CD4-positive, alpha-beta T cell treated with Interleukin-4 for 4 hours (primary cell): Measurements from ENCODE around the gene CPLX1.
"Not testable (repeated sequence)": the region's sequence is repeated elsewhere in the genome, so short reads cannot be mapped to it uniquely, and the experiment has no call there.

Experiments
- DNase-seq: peaks from one replicate; pipeline ENCODE4 v3.0.0-alpha.2; 2020

Gene CPLX1

GRCh38 chr4:772776-773175, 53.2 kb downstream of the CPLX1 start:
- no peak for DNase-seq

GRCh38 chr4:772118-772517, 53.8 kb downstream of the CPLX1 start:
- no peak for DNase-seq

GRCh38 chr4:771464-771863, 54.5 kb downstream of the CPLX1 start:
- DNase-seq, result no peak

GRCh38 chr4:770022-770421, 55.9 kb downstream of the CPLX1 start:
- DNase-seq, result no peak

GRCh38 chr4:769511-769910, 56.4 kb downstream of the CPLX1 start:
- DNase-seq, result no peak

- no peak for DNase-seq
Measured at GRCh38 chr4:768995-769394, 56.9 kb downstream of the CPLX1 start.

- no peak for DNase-seq
Measured at GRCh38 chr4:768076-768475, 57.9 kb downstream of the CPLX1 start.

- DNase-seq, result no peak
Measured at GRCh38 chr4:766559-767283, 59.2 kb downstream of the CPLX1 start.

- DNase-seq, result no peak
Measured at GRCh38 chr4:766152-766515, 59.8 kb downstream of the CPLX1 start.

- DNase-seq, result no peak
Measured at GRCh38 chr4:764405-765169, 61.3 kb downstream of the CPLX1 start.

- peak; percentile 17 for DNase-seq
Measured at GRCh38 chr4:763922-764321, 62.0 kb downstream of the CPLX1 start.

GRCh38 chr4:763191-763810, 62.6 kb downstream of the CPLX1 start:
- DNase-seq, result no peak

- no peak for DNase-seq
Measured at GRCh38 chr4:762211-763190, 63.4 kb downstream of the CPLX1 start.

- no peak for DNase-seq
Measured at GRCh38 chr4:761739-762138, 64.2 kb downstream of the CPLX1 start.

GRCh38 chr4:761086-761485, 64.8 kb downstream of the CPLX1 start:
- no peak for DNase-seq

- no peak for DNase-seq
Measured at GRCh38 chr4:760616-761015, 65.3 kb downstream of the CPLX1 start.

GRCh38 chr4:759810-760209, 66.1 kb downstream of the CPLX1 start:
- not testable (repeated sequence) for DNase-seq

GRCh38 chr4:757111-757510, 68.8 kb downstream of the CPLX1 start:
- DNase-seq, result no peak

GRCh38 chr4:754221-755120, 71.5 kb downstream of the CPLX1 start:
- DNase-seq, result no peak

GRCh38 chr4:753186-753585, 72.7 kb downstream of the CPLX1 start:
- not testable (repeated sequence) for DNase-seq

- DNase-seq, result no peak
Measured at GRCh38 chr4:752196-752861, 73.6 kb downstream of the CPLX1 start.
